ENCODE data around the gene MCOLN1.

DNA sequence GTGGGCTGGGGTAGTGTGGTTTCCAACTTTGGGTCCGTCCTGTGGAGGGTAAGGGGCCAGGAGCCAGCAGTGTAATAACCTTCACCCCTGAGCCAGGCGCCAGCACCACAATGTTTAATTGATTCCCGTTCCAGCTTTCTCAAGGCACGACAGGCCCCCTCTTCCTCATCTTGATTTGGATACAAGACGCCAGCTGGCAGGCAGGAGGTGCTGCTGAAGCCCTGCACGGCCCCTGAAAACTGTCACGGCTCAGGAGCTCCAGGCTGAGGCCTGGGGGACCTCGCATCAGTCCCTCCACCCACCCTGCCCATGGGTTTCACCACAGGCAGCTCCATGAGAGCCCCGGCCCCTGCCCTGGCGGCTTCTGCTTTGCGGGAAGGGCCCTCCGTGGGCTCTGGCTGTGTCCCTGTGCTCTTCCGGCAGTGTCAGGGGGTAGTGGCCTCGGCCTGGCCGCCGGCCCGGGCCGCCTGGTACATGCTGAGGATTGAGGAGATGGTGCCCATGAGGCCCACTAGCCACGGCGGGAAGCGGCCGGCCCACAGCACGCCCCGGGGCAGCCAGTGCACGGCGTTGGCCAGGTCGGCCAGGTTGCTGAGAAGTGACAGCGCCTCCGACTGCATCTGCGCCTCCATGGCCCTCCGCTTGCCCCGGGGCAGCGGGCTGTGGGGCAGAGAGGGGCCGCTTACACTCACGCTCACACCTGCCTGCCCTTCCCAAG is 45.5 kb upstream of the MCOLN1 start:
- TF ChIP-seq, protein P1, sequence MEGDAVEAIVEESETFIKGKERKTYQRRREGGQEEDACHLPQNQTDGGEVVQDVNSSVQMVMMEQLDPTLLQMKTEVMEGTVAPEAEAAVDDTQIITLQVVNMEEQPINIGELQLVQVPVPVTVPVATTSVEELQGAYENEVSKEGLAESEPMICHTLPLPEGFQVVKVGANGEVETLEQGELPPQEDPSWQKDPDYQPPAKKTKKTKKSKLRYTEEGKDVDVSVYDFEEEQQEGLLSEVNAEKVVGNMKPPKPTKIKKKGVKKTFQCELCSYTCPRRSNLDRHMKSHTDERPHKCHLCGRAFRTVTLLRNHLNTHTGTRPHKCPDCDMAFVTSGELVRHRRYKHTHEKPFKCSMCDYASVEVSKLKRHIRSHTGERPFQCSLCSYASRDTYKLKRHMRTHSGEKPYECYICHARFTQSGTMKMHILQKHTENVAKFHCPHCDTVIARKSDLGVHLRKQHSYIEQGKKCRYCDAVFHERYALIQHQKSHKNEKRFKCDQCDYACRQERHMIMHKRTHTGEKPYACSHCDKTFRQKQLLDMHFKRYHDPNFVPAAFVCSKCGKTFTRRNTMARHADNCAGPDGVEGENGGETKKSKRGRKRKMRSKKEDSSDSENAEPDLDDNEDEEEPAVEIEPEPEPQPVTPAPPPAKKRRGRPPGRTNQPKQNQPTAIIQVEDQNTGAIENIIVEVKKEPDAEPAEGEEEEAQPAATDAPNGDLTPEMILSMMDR (conservative IDR thresholded peaks at IDR 0.05; ENCODE audit: low read length), result no peak
- no peak for TF ChIP-seq EZH2phosphoT487 (IDR thresholded peaks at IDR 0.05; ENCODE audit: borderline replicate concordance, low read depth, low read length)

All from OCI-LY7 (cell line).